HG03469 (cell line): ENCODE results near the gene SEM1.
"Not testable (repeated sequence)": the region's sequence is repeated elsewhere in the genome, so short reads cannot be mapped to it uniquely, and the experiment has no call there.

Experiments
- ATAC-seq: cut with Tn5 transposase; IDR thresholded peaks from one replicate; pipeline ENCODE4 v1.9.1; 2021; ENCODE audit warnings: mild to moderate bottlenecking, moderate library complexity, moderate number of reproducible peaks; ENCODE audit not compliant: unreplicated experiment

The SEM1 gene

GRCh38 chr7:96665689-96666088, 44.0 kb downstream of the SEM1 start:
- ATAC-seq: no peak

- no peak for ATAC-seq
Observed at GRCh38 chr7:96664793-96665192, 44.9 kb downstream of the SEM1 start.

- no peak for ATAC-seq
Observed at GRCh38 chr7:96663871-96664445, 45.7 kb downstream of the SEM1 start.

GRCh38 chr7:96663457-96663856, 46.2 kb downstream of the SEM1 start:
- ATAC-seq: peak; percentile 97

- not testable (repeated sequence) for ATAC-seq
Observed at GRCh38 chr7:96662151-96662550, 47.5 kb downstream of the SEM1 start.

DNA sequence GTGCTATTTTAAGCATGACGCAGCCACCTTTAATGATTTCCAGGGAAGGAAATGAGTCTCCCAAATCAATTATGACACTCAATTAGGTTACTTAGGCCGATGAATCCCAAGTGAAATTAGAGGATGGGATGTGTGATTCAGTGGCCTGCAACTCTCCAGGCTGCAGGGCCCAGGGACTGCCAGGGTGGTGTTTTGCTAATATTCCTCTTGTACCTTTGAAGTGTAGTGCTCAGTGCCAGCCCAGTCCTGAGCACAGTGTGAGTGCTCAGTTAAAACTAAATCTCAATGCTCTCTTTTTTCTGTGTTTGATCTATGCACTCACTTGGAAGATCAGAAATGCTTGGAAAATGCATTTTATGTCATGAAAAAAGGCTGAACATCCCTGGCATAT, 51.6 kb downstream of the SEM1 start:
- no peak for ATAC-seq

DNA sequence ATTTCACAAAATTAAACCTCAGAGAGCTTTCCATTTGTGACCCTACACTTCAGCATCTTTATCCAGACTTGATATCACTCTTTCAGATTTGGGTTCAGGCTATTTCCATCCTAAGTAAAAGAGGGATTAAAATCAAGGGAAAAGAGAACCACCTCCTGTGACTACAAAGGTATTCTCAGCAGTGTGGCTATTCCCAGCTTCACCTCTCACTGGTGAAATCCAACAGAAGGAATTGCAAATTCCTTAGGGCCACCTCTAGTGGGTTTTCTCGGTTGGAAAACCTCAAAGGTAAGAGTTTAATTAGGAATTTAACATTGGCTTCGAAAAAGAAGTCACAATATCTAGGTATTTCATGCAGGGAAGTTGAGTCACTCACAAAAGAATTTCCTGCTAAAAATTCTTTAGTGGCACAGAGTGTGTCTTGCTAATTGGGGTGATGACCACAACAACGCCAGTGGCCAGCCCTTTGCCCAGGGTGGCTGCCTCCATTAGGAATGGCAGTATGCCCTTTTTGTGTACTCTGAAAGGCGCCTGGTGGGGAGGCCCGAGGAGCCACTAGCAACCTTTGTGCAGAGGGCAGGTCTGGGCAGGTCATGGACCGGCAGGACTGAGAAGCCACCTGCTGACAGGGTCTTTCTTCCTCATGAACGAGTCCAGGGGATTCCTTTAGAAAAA, 52.2 kb downstream of the SEM1 start:
- ATAC-seq: no peak

DNA sequence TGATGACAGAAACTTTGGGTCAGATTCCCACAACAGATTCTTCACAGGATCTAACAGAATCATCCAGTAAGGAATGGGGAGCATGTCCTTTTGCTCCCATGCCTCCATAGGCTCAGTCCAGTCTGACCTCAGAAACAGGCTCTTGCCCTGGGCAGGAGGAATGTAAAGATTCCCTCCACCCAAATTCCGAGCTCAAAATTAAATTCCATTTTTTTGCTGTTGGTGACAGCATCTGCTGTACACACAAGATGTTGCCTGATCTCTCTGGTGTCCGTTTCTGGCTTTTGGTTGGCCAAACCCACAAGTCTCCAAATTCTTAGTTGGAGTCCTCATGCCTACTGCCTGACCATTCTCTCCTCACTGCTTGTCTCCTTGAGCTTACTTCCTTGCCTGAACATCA, 53.7 kb downstream of the SEM1 start:
- no peak for ATAC-seq

DNA sequence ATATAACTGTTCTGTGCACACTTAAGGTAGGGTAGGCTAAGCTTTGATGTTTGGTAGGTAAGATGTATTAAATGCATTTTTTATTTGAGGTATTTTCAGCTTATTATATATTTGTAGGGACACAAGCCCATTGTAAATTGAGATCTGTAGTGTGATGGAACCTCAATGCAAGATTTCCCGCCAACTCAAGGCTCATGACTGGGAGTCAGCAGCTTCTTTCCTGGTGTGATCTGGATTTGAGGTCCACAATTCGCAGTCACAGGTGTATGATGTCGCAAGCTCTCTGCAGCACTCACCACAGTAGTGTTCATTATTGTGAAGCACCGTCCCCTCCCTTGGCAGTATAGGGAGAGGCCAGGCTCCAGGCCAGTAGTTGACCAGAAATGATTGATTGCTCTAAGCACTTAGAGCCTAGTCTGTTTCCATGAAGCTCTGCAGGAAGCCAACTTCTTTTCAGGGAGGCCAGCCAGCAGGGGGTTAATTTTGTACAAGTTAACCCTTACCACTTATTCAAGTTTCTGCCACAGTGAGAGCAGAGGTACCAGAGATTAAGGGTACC, 54.9 kb downstream of the SEM1 start:
- ATAC-seq: no peak

- ATAC-seq: no peak
Observed at GRCh38 chr7:96649981-96650380, 59.7 kb downstream of the SEM1 start.

GRCh38 chr7:96648784-96649183, 60.9 kb downstream of the SEM1 start:
- no peak for ATAC-seq

- no peak for ATAC-seq
Observed at GRCh38 chr7:96647733-96648132, 61.9 kb downstream of the SEM1 start.

- ATAC-seq: no peak
Observed at GRCh38 chr7:96645084-96645483, 64.6 kb downstream of the SEM1 start.

DNA sequence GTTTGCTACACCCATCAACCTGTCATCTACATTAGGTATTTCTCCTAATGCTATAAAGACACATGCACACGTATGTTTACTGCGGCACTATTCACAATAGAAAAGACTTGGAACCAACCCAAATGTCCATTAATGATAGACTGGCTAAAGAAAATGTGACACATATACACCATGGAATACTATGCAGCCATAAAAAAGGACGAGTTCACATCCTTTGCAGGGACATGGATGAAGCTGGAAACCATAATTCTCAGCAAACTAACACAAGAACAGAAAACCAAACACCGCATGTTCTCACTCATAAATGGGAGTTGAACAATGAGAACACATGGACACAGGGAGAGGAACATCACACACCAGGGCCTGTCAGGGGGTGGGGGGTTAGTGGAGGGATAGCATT, 66.2 kb downstream of the SEM1 start:
- not testable (repeated sequence) for ATAC-seq

DNA sequence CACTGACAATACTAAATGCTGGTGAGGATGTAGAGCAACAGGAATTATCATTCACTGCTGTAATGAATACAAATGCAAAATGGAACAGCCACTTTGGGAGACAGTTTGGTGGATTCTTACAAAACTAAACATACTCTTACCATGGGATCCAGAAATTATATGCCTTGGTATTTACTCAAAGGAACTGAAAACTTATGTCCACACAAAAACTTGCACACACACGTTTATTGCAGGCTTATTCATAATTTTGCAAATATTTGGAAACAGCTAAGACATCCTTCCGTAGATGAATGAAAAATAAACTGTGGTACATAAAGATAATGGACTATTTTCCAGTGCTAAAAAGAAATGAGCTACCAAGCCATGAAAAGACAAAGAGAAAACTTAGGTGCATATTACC, 69.6 kb downstream of the SEM1 start:
- no peak for ATAC-seq
